Measurements from ENCODE around the gene CHTF8.

GRCh38 chr16:69150146-69150865, 17.9 kb upstream of the CHTF8 start:
- TF ChIP-seq POLR2A (IDR thresholded peaks at IDR 0.05), result no peak
- no peak for TF ChIP-seq POLR2AphosphoS5 (IDR thresholded peaks at IDR 0.05)
